SU-DHL-6 (cell line): ENCODE data around the gene COL4A1.

Experiments used
- H2AFZ ChIP-seq: fragments of 200-600 bp; sonication (generic); 2 replicates; pipeline ENCODE4 v1.6.1; 2014; ENCODE audit warnings: low read depth, mild to moderate bottlenecking, moderate library complexity, mixed read lengths, antibody characterized with exemption, low read length; ENCODE audit not compliant: severe bottlenecking
- H3F3A ChIP-seq: fragments of 200-600 bp; shearing (Covaris generic); 2 replicates; pipeline ENCODE4 v1.6.0; 2016; ENCODE audit warnings: antibody characterized with exemption, mild to moderate bottlenecking; ENCODE audit not compliant: insufficient read depth
- H3K27ac ChIP-seq: fragments of 200-600 bp; sonication (generic); 2 replicates; pipeline ENCODE4 v1.5.1; 2016; ENCODE audit warnings: low read depth, mild to moderate bottlenecking, low read length, moderate library complexity, mixed read lengths
- H3K27me3 ChIP-seq: fragments of 200-600 bp; sonication (generic), shearing (Covaris generic); 2 replicates; pipeline ENCODE4 v1.6.0; 2014; ENCODE audit warnings: mild to moderate bottlenecking, low read length
- H3K36me3 ChIP-seq: fragments of 200-600 bp; sonication (generic); 2 replicates; pipeline ENCODE4 v1.6.1; 2014; ENCODE audit warnings: mild to moderate bottlenecking, low read length, mixed read lengths
- H3K4me2 ChIP-seq: fragments of 300-600, 200-600 bp; shearing (Covaris generic), sonication (generic); 2 replicates; pipeline ENCODE4 v1.6.0; 2014; ENCODE audit warnings: low read length, low read depth, mild to moderate bottlenecking; ENCODE audit not compliant: poor library complexity, severe bottlenecking
- H3K4me3 ChIP-seq: fragments of 200-600 bp; sonication (generic); 2 replicates; pipeline ENCODE4 v1.5.1; 2014; ENCODE audit warnings: antibody characterized with exemption, low read length, mild to moderate bottlenecking, mixed read lengths; ENCODE audit not compliant: insufficient read depth, poor library complexity, severe bottlenecking
- H3K79me2 ChIP-seq: fragments of 200-600 bp; sonication (generic); 2 replicates; pipeline ENCODE4 v1.6.1; 2014; ENCODE audit warnings: mild to moderate bottlenecking, low read length, moderate library complexity; ENCODE audit not compliant: insufficient read depth
- H3K9ac ChIP-seq: fragments of 200-600 bp; sonication (generic); 2 replicates; pipeline ENCODE4 v1.7.0; 2014; ENCODE audit warnings: mild to moderate bottlenecking, low read length
- H3K9me2 ChIP-seq: fragments of 200-600 bp; sonication (generic); replicated peaks from 2 replicates; pipeline ENCODE4 v1.6.1; 2014; ENCODE audit warnings: low read length; ENCODE audit not compliant: insufficient read depth
- H3K9me3 ChIP-seq: fragments of 200-600 bp; sonication (generic); 2 replicates; pipeline ENCODE4 v1.6.1; 2014; ENCODE audit warnings: low read length, mixed read lengths; ENCODE audit not compliant: insufficient read depth
- H4K20me1 ChIP-seq: fragments of 200-600 bp; sonication (generic); 2 replicates; pipeline ENCODE4 v1.6.1; 2014; ENCODE audit warnings: low read depth, mild to moderate bottlenecking, antibody characterized with exemption, low read length, moderate library complexity, mixed read lengths
- EZH2phosphoT487 ChIP-seq: fragments of 200-600 bp; sonication (generic), shearing (Covaris generic); conservative IDR thresholded peaks from 2 replicates; pipeline ENCODE4 v1.6.1; 2018; ENCODE audit warnings: mild to moderate bottlenecking, antibody characterized with exemption, low read length, moderate library complexity, mixed read lengths
- TF ChIP-seq, protein P1 (sequence below): fragments of 200-600 bp; sonication (generic); IDR thresholded peaks from one replicate; pipeline ENCODE4 v1.5.1; 2017; ENCODE audit warnings: antibody characterized with exemption, mild to moderate bottlenecking, low read length, moderate library complexity; ENCODE audit not compliant: insufficient read depth, poor library complexity, severe bottlenecking

Gene COL4A1

DNA sequence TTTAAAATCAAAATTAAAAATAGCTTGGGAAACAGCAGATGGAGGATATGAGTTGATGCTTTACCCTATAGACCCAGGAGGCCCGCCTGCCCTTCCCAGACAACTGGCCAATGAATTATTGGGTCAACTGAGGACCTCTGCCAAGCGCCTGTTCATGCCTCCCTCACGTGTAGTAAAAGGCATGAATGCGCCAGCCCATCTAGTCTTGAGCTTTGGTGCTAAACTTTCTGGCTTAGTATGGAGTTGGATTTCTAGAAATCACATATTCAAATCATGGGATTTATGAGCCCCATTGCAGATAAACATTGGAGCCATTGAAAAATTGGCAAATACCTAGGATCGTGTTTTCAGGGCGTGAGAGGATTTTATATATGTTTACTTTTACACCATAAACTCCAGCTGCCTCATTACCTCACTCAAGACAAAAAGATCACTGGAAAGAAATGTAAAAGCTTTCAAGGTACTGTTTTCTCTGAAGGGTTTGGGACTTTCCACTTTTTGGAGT, 47.2 kb upstream of the COL4A1 start:
- Histone ChIP-seq H3K9me2 (no peaks in the 10 kb centered on the region), H4K20me1 (no peaks in the 10 kb centered on the region), H2AFZ (no peak overlapping the region), H3K36me3 (no peaks in the 10 kb centered on the region), H3K4me2 (no peak overlapping the region), H3K27ac (no peak overlapping the region), H3F3A (no peaks in the 10 kb centered on the region), H3K9ac (no peak overlapping the region), H3K4me3 (no peak overlapping the region), H3K79me2 (no peaks in the 10 kb centered on the region), H3K27me3 (no peaks in the 10 kb centered on the region), H3K9me3 (no peaks in the 10 kb centered on the region)
- TF ChIP-seq, protein P1, sequence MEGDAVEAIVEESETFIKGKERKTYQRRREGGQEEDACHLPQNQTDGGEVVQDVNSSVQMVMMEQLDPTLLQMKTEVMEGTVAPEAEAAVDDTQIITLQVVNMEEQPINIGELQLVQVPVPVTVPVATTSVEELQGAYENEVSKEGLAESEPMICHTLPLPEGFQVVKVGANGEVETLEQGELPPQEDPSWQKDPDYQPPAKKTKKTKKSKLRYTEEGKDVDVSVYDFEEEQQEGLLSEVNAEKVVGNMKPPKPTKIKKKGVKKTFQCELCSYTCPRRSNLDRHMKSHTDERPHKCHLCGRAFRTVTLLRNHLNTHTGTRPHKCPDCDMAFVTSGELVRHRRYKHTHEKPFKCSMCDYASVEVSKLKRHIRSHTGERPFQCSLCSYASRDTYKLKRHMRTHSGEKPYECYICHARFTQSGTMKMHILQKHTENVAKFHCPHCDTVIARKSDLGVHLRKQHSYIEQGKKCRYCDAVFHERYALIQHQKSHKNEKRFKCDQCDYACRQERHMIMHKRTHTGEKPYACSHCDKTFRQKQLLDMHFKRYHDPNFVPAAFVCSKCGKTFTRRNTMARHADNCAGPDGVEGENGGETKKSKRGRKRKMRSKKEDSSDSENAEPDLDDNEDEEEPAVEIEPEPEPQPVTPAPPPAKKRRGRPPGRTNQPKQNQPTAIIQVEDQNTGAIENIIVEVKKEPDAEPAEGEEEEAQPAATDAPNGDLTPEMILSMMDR, result no peak
- no peak for TF ChIP-seq EZH2phosphoT487

DNA sequence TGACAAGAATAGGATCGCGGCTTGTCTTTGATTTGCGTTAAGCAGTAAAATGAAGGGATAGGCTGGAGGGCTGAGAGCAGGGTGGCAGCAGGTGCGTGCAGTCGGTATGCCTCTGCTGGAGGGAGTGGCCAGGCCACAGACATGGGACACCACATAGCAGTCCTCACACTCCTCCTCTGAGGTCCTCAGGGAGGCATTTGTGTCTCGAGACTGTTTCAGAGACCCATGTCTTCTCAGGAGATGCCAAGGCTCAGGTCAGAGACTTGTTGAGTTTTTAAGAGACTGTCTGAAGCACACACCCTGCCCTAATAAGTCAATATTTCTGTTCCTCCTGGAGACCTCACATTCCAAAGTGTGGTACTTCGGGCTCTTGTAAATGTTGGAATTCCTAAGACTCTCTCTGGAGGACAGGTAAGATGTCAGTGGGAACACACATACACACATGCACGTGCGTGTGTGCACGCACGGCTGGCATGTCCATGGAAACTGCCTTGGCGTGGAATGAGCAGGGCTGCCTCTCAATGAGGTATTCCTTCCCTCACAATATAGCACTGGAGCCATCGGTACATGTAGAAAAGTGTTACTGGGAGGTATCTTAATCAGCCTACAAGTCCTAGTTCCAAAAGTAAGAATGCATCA, 46.5 kb upstream of the COL4A1 start:
- Histone ChIP-seq H3K79me2 (no peaks in the 10 kb centered on the region), H3K27ac (no peak overlapping the region), H3K9me2 (no peaks in the 10 kb centered on the region), H3F3A (no peaks in the 10 kb centered on the region), H3K9me3 (no peaks in the 10 kb centered on the region), H3K4me3 (no peak overlapping the region), H3K4me2 (no peak overlapping the region), H3K9ac (no peak overlapping the region), H4K20me1 (no peaks in the 10 kb centered on the region), H3K27me3 (no peaks in the 10 kb centered on the region), H2AFZ (no peak overlapping the region), H3K36me3 (no peaks in the 10 kb centered on the region)
- TF ChIP-seq, protein P1, result no peak
- TF ChIP-seq EZH2phosphoT487, result no peak

DNA sequence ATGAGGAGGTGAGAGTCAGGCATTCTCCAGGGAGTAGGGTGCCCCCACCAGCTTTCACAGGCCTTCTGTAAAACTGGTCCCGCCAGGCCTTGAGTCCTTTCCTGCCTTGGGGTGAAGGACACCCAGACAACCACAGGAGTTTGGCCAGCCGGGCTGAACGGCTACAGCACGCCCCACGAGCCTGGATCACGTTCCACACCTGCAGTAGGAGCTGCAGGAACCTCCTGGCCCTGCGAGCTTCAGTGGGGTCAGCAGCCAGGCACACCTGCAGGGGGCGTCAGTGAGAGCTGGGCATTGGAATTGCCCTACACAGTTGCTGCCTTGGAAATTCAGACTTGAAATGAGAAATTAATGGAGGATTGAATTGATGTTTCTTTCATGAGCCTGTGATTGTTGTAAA, 45.8 kb upstream of the COL4A1 start:
- no peaks in the 10 kb centered on the region for H3K27me3 ChIP-seq
- TF ChIP-seq EZH2phosphoT487, result no peak
- TF ChIP-seq, protein P1, result no peak
- H3K36me3 ChIP-seq, result no peaks in the 10 kb centered on the region
- H3K27ac ChIP-seq, result no peak overlapping the region
- no peak overlapping the region for H3K4me2 ChIP-seq
- no peak overlapping the region for H3K9ac ChIP-seq
- H4K20me1 ChIP-seq, result no peaks in the 10 kb centered on the region
- no peak overlapping the region for H2AFZ ChIP-seq
- no peaks in the 10 kb centered on the region for H3F3A ChIP-seq
- H3K9me2 ChIP-seq, result no peaks in the 10 kb centered on the region
- H3K9me3 ChIP-seq, result no peaks in the 10 kb centered on the region
- no peak overlapping the region for H3K4me3 ChIP-seq
- no peaks in the 10 kb centered on the region for H3K79me2 ChIP-seq
